Measurements from ENCODE around the gene GUSB.
"Not testable (repeated sequence)": the region's sequence is repeated elsewhere in the genome, so short reads cannot be mapped to it uniquely, and the experiment has no call there.

The GUSB gene

DNA sequence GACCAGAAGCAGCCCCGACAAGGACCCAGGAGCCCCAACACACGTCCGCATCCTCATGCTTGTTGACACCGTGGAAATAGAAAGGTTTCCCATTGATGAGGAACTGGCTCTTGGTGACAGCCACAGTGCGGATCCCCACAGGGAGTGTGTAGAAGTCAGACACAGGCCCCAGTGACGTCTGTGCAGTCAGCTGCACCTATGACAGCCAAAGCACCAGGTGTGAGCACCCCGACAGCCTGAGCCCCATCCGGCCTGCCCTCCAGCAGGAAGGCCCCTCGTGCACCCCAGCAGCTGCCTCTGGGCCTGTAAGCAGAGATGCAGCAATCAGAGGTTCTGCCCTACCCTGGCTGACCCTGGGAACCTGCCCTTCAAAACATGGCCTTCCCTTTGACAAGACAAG is 7.1 kb downstream of the GUSB start:
- DNase-seq: no peak

DNA sequence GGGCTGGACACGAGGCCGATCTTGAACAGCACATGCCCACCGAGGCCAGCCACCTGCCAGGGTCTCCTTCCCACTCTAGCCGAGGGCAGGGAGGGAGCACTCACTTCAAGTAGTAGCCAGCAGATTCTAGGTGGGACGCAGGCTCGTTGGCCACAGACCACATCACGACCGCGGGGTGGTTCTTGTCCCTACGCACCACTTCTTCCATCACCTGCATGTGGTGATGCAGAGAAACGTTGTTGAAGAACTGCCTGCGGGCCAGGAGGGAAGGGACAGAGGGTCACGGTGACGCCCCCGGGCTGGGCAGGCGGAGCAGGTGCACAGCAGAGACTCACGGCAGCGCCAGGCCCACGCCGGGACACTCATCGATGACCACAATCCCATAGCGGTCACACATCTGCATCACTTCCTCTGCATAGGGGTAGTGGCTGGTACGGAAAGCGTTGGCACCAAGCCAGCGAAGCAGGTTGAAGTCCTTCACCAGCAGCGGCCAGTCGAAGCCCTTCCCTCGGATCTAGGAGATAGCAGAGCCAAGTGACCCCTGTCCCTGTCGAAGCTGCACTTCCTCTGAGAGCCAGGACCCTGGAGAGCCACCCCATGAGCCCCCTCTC is 7.7 kb downstream of the GUSB start:
- no peak for DNase-seq

DNA sequence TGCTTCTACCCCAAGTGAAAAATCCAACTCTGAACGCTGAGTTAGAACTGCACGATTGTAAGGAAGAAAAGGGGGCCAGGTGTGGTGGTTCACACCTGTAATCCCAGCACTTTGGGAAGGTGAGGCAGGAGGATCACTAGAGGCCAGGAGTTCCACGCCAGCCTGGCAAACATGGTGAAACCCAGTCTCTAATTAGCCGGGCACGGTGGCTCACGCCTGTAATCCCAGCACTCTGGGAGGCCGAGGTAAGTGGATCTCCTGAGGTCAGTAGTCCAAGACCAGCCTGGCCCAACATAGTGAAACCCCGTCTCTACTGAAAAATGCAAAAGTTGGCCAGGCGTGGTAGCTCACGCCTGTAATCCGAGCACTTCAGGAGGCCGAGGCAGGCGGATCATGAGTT is 9.0 kb downstream of the GUSB start:
- no peak for DNase-seq

DNA sequence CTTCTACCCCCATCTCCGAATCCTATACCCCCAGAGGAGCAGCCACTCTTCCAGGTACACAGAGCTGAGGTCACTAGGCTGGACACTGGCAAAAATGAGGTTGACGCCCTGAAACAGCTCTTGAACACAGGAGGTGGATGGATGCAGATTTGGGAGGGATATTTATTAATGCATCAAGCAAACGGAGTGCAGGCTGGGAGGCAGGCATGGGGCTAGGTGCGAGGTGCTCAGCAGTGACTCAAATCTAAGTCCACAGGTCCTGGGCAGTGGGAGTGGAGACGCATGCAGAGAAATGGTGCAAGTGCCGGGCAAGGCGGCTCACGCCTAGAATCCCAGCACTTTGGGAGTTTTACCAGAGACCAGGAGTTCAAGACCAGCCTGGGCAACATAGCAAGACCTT is 11.0 kb downstream of the GUSB start:
- DNase-seq: no peak

DNA sequence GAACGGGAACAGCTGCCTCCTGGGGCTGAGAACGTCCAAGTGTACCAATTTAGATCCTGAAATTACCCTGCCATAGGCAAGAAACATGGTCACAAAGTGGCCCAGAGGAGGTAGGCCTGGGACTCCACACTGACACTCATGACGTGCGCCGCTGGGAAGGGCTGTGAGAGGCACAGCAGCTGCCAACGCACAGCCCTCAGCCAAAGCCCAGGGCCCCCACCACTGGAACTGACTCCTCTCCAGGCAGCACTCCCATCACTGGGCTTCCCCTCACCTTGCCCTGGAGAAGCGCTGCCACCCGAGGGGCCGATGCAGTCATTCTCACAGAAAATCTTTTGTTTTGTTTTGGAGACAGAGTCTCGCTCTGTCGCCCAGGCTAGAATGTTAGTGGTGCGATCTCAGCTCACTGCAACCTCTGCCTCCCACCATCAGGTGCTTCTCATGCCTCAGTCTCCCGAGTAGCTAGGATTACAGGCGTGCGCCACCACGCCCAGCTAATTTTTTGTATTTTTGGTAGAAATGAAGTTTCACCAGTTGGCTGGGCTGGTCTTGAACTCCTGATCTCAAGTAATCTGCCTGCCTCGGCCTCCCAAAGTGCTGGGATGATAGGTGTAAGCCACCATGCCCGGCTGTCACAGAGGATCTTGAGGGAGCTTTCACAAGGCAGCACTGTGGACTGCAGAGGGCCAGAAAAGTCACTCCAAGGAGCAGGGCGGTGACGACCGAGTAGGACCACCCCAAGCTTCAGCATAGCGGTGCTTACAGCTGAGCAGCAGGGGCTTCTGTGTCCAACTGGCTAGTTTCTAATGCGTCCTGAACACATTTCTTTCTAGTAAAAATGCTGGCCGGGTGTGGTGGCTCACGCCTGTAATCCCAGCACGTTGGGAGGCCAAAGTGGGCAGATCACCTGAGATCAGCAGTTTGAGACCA is 13.5 kb downstream of the GUSB start:
- no peak for DNase-seq

DNA sequence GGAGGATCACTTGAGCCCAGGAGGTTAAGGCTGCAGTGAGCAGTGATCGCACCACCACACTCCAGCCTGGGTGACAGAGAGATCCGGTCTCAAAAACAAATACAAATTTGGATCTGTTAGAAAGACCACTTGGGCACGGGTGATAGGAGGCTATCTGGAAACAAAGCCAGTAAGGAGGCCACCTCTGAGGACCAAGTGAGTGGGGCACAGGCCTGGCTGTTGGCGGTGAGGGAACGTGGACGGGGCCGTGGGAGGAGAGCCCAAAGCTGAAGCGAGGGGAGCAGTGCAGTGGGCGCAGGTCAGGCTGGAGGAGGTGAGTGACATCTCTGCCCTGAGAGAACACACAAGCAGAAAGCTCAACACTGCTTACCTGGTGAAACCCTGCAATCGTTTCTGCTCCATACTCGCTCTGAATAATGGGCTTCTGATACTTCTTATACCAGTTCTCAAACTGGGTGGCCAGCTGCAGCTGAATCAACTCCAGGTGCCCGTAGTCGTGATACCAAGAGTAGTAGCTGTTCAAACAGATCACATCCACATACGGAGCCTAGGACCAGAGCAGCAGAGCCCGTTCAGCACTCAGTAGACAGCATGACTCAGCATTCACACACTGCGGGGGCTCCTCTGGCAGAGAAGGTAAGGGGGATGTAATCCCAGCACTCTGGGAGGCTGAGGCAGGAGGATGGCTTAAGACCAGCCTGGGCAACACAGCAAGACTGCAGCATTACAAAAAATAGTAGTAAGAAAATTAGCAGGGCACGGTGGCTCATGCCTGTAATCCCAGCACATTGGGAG is 14.5 kb downstream of the GUSB start:
- no peak for DNase-seq

DNA sequence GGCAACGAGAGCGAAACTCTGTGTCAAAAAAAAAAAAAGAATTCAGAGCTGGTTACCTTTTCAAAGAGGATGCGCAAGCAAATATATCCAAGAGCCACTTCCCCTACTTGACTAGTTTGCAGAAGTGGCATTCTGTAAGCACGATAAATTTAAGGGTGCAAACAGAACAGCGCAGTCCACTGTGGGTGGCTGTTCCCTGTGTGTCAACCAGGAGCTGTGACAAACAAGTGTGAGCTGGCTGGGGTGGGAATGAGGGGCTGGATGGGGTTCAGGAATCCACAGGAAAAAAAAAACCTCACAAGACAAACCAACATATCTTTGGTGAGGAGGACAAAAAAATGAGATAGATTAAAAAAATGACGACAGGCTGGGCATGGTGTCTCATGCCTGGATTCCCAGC is 15.9 kb downstream of the GUSB start:
- no peak for DNase-seq

DNA sequence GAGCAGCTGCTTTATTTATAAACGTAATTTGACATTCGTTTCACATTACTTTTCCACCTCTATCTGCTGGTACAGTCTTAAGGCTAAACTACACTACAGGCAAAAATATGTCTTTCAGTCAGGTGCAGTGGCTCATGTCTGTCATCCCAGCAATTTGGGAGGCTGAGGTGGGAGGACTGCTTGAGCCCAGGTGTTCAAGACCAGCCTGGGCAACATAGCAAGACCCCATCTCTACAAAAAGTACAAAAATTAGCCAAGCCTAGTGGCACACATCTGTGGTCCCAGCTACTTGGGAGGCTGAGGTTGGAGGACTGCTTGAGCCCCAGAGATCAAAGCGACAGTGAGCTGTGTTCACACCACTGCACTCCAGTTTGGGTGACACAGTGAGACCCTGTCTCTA is 17.3 kb downstream of the GUSB start:
- not testable (repeated sequence) for DNase-seq

DNA sequence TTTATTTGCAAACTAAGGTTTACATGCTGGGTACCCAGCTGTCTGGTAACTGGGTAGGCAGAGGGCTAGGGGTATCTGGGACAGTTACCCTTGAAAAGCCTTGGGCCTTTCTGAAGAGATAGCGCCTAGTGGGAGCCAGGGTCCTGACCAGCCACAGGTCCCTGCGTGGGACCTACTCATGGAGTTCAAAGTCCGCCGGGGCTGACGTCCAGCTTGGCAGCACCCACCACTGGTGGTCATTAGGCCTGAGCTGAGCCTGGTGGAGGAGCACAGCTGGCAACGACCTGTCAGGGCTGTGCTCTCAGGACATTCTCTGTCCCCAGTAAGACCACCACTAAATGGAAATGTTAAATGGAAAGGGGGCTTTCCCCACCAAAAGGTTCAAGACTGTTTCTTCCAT is 20.0 kb downstream of the GUSB start:
- DNase-seq: no peak

DNA sequence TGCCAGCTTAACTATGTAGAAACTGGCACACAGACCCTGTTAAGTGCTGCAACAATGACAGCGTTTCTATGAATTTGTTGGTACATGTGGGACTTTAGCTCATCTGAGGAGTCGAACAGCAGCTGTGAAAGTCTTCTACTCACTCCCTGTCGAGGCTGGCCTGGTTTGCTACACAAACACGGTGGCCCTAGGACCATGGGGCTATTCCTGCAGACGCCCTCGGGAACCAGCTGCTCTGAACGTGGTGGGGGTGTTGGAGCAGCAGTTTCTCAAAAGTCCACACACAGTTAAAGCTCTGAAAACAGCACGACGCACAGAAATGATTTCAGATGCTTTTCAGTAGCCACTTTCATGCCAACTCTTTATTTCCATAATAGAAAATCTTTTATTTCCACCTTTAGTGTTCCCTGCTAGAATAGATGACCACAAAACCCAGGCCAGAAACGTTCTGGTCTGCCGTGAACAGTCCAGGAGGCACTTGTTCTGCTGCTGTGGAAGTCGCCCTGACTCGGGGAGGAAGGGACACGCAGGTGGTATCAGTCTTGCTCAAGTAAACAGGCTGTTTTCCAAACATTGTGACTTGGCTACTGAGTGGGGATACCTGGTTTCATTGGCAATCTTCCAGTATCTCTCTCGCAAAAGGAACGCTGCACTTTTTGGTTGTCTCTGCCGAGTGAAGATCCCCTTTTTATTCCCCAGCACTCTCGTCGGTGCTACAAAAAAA is 21.5 kb downstream of the GUSB start:
- no peak for DNase-seq

DNA sequence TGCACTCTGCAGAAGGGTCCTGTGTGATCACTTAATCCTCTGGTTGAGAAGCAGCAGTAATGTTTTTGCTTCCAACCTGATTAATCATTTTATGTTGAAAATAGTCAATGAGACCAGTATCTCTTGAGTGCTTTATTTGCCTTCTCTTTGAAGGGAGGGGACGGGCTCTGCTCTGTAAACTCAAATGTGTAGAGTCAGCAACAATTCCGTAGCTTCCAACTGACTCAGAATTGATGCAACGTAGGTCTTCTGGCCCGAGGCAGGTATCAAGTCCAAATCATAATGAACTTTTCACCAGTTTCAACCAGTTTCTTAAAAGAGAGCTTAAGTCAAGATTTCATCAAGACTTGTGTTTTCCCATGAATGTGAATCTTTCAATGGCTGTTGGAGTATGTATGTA is 26.3 kb downstream of the GUSB start:
- no peak for DNase-seq

DNA sequence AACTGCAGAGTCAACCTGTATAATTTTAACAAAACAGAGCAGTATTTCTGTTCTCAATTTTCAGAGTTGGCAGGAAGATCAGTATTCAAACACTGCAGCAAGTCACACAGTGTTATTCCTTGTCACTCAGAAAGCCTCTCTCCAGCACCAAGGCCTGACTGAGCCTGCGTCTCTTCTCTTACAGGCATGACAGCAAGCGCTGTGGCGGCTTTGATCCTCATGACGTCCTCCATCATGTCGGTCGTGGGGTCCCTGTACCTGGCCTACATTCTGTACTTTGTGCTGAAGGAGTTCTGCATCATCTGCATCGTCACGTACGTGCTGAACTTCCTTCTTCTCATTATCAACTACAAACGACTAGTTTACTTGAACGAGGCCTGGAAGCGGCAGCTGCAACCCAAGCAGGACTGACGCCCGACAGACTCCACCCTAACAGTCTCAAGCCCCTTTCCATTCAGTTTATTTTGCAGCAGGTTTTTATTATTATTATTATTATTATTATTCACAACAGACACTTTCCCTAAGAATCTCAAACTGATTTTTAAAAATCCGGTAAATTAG is 28.0 kb downstream of the GUSB start:
- no peak for DNase-seq

DNA sequence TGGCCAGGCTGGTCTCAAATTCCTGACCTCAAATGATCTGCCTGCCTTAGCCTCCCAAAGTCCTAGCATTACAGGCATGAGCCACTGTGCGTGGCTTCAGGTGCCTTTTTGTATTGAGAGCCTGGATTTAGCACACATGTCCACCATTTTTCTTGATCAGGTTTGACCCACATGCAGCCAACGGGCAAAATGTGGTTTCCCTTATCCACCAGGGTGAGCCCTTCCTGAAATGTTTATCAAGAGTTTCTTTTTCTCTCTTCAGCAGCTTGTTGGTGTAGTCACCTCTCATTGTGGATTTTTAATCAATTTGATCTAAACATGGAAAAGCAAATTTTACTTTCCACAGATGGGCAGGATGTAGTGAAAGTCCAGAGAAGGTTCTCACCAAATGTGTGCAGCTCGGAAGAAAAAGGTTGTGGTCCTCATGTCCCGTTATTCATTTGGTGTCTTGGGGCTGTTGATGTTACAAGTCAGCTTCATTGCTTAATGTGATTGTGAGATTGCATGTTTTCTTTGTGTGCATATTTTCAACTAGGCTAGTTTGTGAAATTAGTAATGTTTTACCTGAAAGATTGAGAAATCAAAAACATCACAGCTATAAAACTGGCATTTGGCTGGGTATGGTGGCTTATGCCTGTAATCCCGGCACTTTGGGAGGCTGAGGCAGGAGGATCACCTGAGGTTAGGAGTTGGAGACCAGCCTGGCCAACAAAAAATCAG is 28.9 kb downstream of the GUSB start:
- DNase-seq: no peak

DNA sequence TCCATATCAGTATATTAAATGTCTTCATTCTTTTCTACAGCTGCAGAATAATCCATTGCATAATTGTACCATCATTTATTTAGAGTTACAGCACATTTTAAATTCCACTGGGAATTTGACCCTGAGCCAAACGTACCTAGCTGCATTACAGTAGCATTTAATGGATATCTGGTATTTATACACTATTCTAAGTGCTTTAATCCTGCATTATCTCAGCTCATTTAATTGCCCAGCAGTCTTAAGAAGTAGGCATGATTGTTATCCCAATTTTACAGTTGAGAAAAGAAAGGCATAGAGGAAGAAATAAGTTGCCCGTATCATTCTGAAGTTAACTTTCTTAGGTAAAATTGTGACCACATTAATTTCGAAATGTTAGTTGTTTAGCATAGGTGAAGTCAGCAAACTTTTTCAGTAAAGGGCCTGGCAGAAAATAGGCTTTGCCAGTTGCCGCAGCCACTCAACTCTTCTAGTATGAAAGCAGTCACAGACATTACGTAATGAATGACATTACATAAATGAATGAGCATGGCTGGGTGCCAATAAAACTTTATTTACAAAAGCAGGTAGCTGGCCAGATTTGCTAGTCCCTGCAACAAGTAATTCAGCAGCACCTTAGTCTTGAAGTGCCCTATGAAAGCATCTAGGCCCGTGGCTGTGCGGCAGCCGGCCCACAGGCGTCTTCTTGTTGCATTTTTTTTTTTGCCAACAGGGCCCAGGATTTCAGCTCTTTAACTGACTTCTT is 30.0 kb downstream of the GUSB start:
- DNase-seq: no peak

DNA sequence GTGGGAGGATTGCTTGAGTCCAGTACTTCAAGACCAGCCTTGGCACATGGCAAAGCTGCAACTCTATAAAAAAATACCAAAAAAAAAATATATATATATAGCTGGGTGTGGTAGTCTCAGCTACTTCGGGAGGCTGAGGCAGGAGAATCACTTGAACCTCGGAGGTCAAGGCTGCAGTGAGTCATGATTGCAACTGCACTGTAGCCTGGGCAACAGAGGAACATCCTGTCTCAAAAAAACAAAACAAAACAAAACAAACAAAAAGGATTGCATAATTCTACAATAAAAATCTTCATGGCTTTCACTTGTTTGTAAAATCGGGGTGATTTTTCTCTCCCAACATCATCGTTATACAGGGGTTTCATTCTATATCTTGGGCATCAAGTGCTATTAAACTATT is 35.1 kb downstream of the GUSB start:
- DNase-seq: no peak

DNA sequence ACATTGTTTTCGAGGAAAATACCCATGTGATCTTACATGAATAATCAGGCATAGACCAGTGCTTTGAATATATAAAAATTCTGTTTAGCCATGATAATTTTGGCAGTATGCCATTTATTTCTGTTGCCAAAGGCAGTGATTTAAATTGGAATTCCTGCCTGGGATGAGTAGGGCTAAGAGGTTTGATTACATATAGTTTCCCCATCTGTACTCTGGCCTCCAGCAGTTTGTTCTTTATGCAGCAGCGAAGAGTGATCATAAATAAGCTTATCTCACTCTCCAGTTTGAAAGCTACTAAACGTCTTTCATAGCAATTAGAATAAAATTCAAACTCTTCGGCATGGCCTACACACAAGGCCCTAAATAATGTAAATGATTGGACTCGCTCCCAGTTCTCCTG is 36.2 kb downstream of the GUSB start:
- not testable (repeated sequence) for DNase-seq

DNA sequence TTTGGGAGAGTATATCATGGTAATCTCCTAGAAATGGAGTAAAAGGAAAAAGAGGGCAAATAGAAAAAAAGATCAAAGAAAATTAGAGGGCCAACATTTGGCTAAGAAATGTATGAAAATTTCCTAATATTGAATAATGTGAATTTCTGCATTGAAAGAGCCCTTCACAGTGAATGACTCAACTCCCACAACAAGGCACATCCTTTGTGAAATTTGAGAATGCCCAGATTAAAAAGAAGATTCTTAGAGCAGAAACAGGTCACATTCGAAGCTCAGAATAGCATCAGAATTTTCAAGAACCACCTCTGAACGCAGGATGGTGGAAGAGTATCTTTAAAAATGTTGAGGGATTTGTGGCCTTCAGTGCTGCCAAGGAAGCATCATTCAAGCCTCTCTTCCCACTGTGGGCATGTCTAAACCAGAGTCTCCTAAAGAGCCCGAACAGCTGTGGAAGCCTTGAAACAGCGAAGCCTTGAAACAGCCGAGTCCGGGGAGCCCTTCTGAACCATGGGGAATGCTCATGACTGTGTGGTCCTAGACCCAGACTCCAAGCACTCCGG is 43.6 kb downstream of the GUSB start:
- no peak for DNase-seq

DNA sequence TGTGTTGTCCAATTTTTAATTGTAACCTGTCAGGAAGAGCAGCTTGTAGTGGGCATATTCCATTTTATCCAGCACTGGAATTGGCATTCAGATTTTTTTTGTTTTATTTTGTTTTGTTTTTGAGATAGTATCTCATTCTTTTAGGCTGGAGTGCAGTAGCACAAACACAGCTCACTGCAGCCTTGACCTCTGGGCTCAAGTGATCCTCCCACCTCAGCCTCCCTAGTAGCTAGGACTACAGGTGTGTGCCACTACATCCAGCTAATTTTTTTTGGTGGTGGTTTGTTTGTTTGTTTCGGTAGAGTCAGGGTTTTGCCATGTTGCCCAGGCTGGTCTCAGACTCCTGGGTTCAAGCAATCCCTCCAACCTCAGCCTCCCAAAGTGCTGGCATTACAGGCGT is 44.7 kb downstream of the GUSB start:
- no peak for DNase-seq

DNA sequence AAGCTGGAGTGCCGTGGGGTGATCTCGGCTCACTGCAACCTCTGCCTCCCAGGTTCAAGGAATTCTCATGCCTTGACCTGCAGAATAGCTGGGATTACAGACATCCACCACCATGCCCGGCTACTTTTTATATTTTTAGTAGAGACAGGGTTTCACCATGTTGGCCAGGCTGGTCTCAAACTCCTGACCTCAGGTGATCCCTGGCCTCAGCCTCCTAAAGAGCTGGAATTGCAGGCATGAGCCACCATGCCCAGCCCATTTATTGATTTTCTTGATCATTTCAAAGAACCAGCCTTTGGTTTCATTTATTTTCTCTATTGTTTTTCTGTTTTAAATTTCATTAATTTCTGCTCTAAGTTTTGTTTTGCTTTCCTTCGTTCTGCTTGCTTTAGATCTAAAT is 50.3 kb downstream of the GUSB start:
- DNase-seq: no peak

DNA sequence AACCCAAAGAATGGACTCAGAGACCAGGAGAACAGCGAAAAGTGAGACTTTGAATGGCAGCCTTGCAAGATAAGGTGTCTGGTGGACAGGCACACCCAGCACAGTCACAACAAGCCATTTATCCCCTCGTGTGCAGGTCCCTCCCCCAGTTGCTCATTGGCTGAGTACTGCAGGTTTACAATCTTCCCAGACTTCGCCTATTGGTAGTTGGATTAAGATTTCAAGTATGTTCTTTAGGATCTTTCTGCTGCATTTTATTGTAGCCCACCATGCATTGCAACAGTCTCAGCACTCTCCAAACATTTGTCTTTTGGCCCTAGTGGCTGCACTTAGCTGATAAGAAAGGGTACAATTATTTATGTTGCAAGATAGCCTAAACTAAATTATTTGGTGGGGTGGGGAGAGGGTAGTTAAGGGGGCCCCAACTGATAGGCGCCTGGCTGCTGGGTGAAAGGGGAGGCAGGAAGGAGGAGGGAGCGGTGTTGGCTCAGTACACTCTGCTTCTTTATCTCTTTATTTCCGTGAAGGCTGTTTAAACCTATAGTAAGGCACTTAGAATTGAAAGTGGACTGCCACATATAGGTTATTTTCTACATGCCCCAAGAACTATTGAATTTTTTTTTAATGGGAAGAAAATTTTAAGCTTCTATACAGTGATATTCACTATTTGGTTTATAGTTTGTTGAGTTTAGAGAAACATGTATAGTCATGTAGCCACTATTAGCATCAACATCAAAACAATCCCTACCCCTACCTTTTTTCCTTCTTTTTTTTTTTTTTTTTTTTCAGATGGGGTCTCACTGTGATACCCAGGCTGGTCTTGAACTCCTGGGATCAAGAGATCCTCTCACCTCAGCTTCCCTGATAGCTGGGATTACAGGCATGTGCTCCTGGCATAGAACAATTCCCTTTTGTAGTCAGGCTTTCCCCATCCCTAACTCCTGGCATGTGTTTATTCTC is 54.2 kb downstream of the GUSB start:
- no peak for DNase-seq

Measured in bone marrow (tissue), 2 donors.